Neural progenitor cell (in vitro differentiated cells): ENCODE results near the gene CD9. TPM values are rescaled to one million over a fixed set of nuclear protein-coding genes. Genes with fewer than 3 reads are reported as not detected.

Source experiments
- DNase-seq: peaks from one replicate; pipeline ENCODE4 v3.0.0-alpha.2; 2016; ENCODE audit warnings: low spot score
- H2AFZ ChIP-seq: fragments of 200-600 bp; sonication (generic); replicated peaks from 2 replicates; pipeline ENCODE4 v1.6.1; 2016; ENCODE audit warnings: antibody characterized with exemption
- H3F3A ChIP-seq: fragments of 200-600 bp; sonication (generic); 2 replicates; pipeline ENCODE4 v1.6.1; 2016; ENCODE audit warnings: antibody characterized with exemption, low read depth
- H3K27ac ChIP-seq: fragments of 200-600 bp; sonication (generic); 2 replicates; pipeline ENCODE4 v1.5.1; 2016; ENCODE audit warnings: mild to moderate bottlenecking
- H3K27me3 ChIP-seq: fragments of 200-600 bp; sonication (generic); 2 replicates; pipeline ENCODE4 v1.6.1; 2016; ENCODE audit warnings: mild to moderate bottlenecking, moderate library complexity
- H3K36me3 ChIP-seq: fragments of 200-600 bp; sonication (generic); 2 replicates; pipeline ENCODE4 v1.5.1; 2016
- H3K4me1 ChIP-seq: fragments of 200-600 bp; sonication (generic); 2 replicates; pipeline ENCODE4 v1.6.1; 2016; ENCODE audit warnings: mixed run types
- H3K4me2 ChIP-seq: fragments of 200-600 bp; sonication (generic); 2 replicates; pipeline ENCODE4 v1.6.1; 2016
- H3K4me3 ChIP-seq: fragments of 200-600 bp; sonication (generic); 2 replicates; pipeline ENCODE4 v1.5.1; 2016
- H3K79me2 ChIP-seq: fragments of 200-600 bp; sonication (generic); 2 replicates; pipeline ENCODE4 v1.6.1; 2016; ENCODE audit warnings: low read depth
- H3K9ac ChIP-seq: fragments of 200-600 bp; sonication (generic); 2 replicates; pipeline ENCODE4 v1.6.1; 2016
- H3K9me3 ChIP-seq: fragments of 200-600 bp; sonication (generic); 2 replicates; pipeline ENCODE4 v1.5.1; 2016; ENCODE audit warnings: low read depth
- H4K20me1 ChIP-seq: fragments of 200-600 bp; sonication (generic); 2 replicates; pipeline ENCODE4 v1.6.1; 2016; ENCODE audit warnings: low read depth
- H3K27ac Mint-ChIP-seq: 3 replicates; pipeline ENCODE4 v1.8.0; 2021; ENCODE audit warnings: mixed read lengths
- H3K27me3 Mint-ChIP-seq: 2 replicates; pipeline ENCODE4 v1.8.0; 2022; ENCODE audit warnings: low read depth, mild to moderate bottlenecking, inconsistent platforms, moderate library complexity, mixed read lengths; ENCODE audit not compliant: insufficient read depth
- H3K36me3 Mint-ChIP-seq: 3 replicates; pipeline ENCODE4 v1.8.0; 2021; ENCODE audit warnings: mixed read lengths
- H3K4me1 Mint-ChIP-seq: 3 replicates; pipeline ENCODE4 v1.8.0; 2021; ENCODE audit warnings: mixed read lengths
- H3K4me3 Mint-ChIP-seq: 3 replicates; pipeline ENCODE4 v1.8.0; 2021; ENCODE audit warnings: mild to moderate bottlenecking, moderate library complexity, mixed read lengths
- H3K9me3 Mint-ChIP-seq: 3 replicates; pipeline ENCODE4 v1.8.0; 2020; ENCODE audit warnings: mixed read lengths
- CTCF ChIP-seq: fragments of 200-600 bp; sonication (generic); IDR thresholded peaks from 2 replicates; pipeline ENCODE4 v1.5.1; 2017; ENCODE audit warnings: antibody characterized with exemption, mild to moderate bottlenecking
- EZH2 ChIP-seq: fragments of 200-600 bp; sonication (generic); IDR thresholded peaks from 2 replicates; pipeline ENCODE4 v1.6.1; 2017; ENCODE audit warnings: antibody characterized with exemption, mild to moderate bottlenecking, moderate library complexity
- EZH2phosphoT487 ChIP-seq: fragments of 200-600 bp; sonication (generic); IDR thresholded peaks from 2 replicates; pipeline ENCODE4 v1.6.1; 2017; ENCODE audit warnings: antibody characterized with exemption
- total RNA-seq: library from RNA; depleted of rRNA; stranded (reverse); fragments of >200 nt; gene quantifications from 2 replicates; pipeline ENCODE4 v1.2.3, GENCODE V29; 2015; ENCODE audit warnings: low replicate concordance

Gene CD9
- total RNA-seq, 1 donor from 2014 or later: 3.6 TPM

GRCh38 chr12:6226002-6226678 is 25.9 kb downstream of the CD9 start:
- DNase-seq: no peak
- no peak overlapping the region for H3K9ac ChIP-seq
- Mint-ChIP-seq H3K27ac (peak overlapping the region; percentile 13), H3K27me3 (peaks cover 9% of the 10 kb centered on the region), H3K36me3 (no peaks in the 10 kb centered on the region), H3K4me1 (peaks cover 75% of the 10 kb centered on the region), H3K9me3 (no peaks in the 10 kb centered on the region), H3K4me3 (no peak overlapping the region)
- TF ChIP-seq CTCF: no peak
- TF ChIP-seq EZH2: no peak
- H3K27ac ChIP-seq: no peak overlapping the region
- no peaks in the 10 kb centered on the region for H4K20me1 ChIP-seq
- no peaks in the 10 kb centered on the region for H3K27me3 ChIP-seq
- no peak overlapping the region for H2AFZ ChIP-seq
- H3K4me3 ChIP-seq: no peak overlapping the region
- H3F3A ChIP-seq: peaks cover 6% of the 10 kb centered on the region
- H3K79me2 ChIP-seq: no peaks in the 10 kb centered on the region
- H3K36me3 ChIP-seq: no peaks in the 10 kb centered on the region
- peaks cover 35% of the 10 kb centered on the region for H3K4me1 ChIP-seq
- no peak overlapping the region for H3K4me2 ChIP-seq
- no peaks in the 10 kb centered on the region for H3K9me3 ChIP-seq

GRCh38 chr12:6226679-6227051 is 26.5 kb downstream of the CD9 start:
- H2AFZ ChIP-seq: no peak overlapping the region
- H3F3A ChIP-seq: peaks cover 6% of the 10 kb centered on the region
- H3K4me1 Mint-ChIP-seq: peaks cover 76% of the 10 kb centered on the region

GRCh38 chr12:6228535-6229223 is 28.5 kb downstream of the CD9 start:
- Histone ChIP-seq H3K79me2 (no peaks in the 10 kb centered on the region), H3K27ac (no peak overlapping the region), H3K9ac (no peak overlapping the region), H4K20me1 (no peaks in the 10 kb centered on the region), H3K4me1 (peaks cover 39% of the 10 kb centered on the region), H3F3A (peaks cover 6% of the 10 kb centered on the region), H3K4me2 (no peak overlapping the region), H3K4me3 (no peak overlapping the region), H3K27me3 (no peaks in the 10 kb centered on the region), H3K9me3 (no peaks in the 10 kb centered on the region), H3K36me3 (no peaks in the 10 kb centered on the region), H2AFZ (no peak overlapping the region)
- Mint-ChIP-seq H3K27ac (peak overlapping the region; percentile 74), H3K4me3 (no peak overlapping the region), H3K4me1 (peaks cover 76% of the 10 kb centered on the region), H3K36me3 (no peaks in the 10 kb centered on the region), H3K9me3 (no peaks in the 10 kb centered on the region), H3K27me3 (peaks cover 7% of the 10 kb centered on the region)
- TF ChIP-seq EZH2phosphoT487: no peak
- TF ChIP-seq CTCF: no peak
- TF ChIP-seq EZH2: no peak
- DNase-seq: no peak

More at GRCh38 chr12:6226679-6227051, 26.5 kb downstream of the CD9 start:
- Histone ChIP-seq H3K4me1 (peaks cover 36% of the 10 kb centered on the region), H3K4me2 (no peak overlapping the region), H3K9me3 (no peaks in the 10 kb centered on the region), H4K20me1 (no peaks in the 10 kb centered on the region), H3K36me3 (no peaks in the 10 kb centered on the region), H3K27me3 (no peaks in the 10 kb centered on the region), H3K4me3 (no peak overlapping the region), H3K79me2 (no peaks in the 10 kb centered on the region), H3K9ac (no peak overlapping the region), H3K27ac (no peak overlapping the region)
- TF ChIP-seq EZH2phosphoT487 (no peak), EZH2 (no peak)
- Mint-ChIP-seq H3K36me3 (no peaks in the 10 kb centered on the region), H3K4me3 (no peak overlapping the region), H3K27ac (peak overlapping the region; percentile 12), H3K9me3 (no peaks in the 10 kb centered on the region), H3K27me3 (peaks cover 7% of the 10 kb centered on the region)
- no peak for DNase-seq
